ENCODE results near the gene KMT2C.
"Not testable (repeated sequence)": the region's sequence is repeated elsewhere in the genome, so short reads cannot be mapped to it uniquely, and the experiment has no call there.

- not testable (repeated sequence) for TF ChIP-seq MAX (IDR thresholded peaks at IDR 0.05); EP300 (IDR thresholded peaks at IDR 0.05; ENCODE audit: borderline replicate concordance); RAD21 (IDR thresholded peaks at IDR 0.05; ENCODE audit: low read depth); CEBPB (IDR thresholded peaks at IDR 0.05); EGR1 (IDR thresholded peaks at IDR 0.05); FOXM1 (IDR thresholded peaks at IDR 0.05; ENCODE audit: borderline replicate concordance, low read depth); TEAD4 (IDR thresholded peaks at IDR 0.05); USF1 (IDR thresholded peaks at IDR 0.05); NFIC (IDR thresholded peaks at IDR 0.05); TAF1 (IDR thresholded peaks at IDR 0.05; ENCODE audit: low read depth)
- TF ChIP-seq, protein P1, sequence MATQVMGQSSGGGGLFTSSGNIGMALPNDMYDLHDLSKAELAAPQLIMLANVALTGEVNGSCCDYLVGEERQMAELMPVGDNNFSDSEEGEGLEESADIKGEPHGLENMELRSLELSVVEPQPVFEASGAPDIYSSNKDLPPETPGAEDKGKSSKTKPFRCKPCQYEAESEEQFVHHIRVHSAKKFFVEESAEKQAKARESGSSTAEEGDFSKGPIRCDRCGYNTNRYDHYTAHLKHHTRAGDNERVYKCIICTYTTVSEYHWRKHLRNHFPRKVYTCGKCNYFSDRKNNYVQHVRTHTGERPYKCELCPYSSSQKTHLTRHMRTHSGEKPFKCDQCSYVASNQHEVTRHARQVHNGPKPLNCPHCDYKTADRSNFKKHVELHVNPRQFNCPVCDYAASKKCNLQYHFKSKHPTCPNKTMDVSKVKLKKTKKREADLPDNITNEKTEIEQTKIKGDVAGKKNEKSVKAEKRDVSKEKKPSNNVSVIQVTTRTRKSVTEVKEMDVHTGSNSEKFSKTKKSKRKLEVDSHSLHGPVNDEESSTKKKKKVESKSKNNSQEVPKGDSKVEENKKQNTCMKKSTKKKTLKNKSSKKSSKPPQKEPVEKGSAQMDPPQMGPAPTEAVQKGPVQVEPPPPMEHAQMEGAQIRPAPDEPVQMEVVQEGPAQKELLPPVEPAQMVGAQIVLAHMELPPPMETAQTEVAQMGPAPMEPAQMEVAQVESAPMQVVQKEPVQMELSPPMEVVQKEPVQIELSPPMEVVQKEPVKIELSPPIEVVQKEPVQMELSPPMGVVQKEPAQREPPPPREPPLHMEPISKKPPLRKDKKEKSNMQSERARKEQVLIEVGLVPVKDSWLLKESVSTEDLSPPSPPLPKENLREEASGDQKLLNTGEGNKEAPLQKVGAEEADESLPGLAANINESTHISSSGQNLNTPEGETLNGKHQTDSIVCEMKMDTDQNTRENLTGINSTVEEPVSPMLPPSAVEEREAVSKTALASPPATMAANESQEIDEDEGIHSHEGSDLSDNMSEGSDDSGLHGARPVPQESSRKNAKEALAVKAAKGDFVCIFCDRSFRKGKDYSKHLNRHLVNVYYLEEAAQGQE (IDR thresholded peaks at IDR 0.05; ENCODE audit: low read depth): not testable (repeated sequence)
Observed at GRCh38 chr7:152434511-152435383, 1.1 kb downstream of the KMT2C start.
